Liver (tissue), 9 donors: ENCODE measurements around the gene RAD1. TPM values are rescaled to one million over a fixed set of nuclear protein-coding genes. Genes with fewer than 3 reads are reported as not detected.
A peak's percentile ranks its signal among the peaks of the same experiment; 100 is the strongest.

Experiments used
- DNase-seq: peaks from one replicate; pipeline ENCODE4 v3.0.0-alpha.2; 2017; ENCODE audit warnings: low spot score
- H3K27ac ChIP-seq, 2 donors: one replicate each; pipeline ENCODE4 v1.7.0; 2013; ENCODE audit warnings: inconsistent platforms in 2 of 2, low read length in 2 of 2, control low read depth in 1 of 2, low read depth in 1 of 2, mild to moderate bottlenecking in 1 of 2
- H3K27me3 ChIP-seq, 4 donors: one replicate each; pipeline versions ENCODE4 v1.6.1 to v1.7.0; 2013; ENCODE audit warnings: low read length in 3 of 4, inconsistent platforms in 1 of 4, mild to moderate bottlenecking in 1 of 4, moderate library complexity in 1 of 4; ENCODE audit not compliant: control insufficient read depth in 4 of 4, insufficient read depth in 4 of 4
- H3K36me3 ChIP-seq, 4 donors: one replicate each; pipeline versions ENCODE4 v1.6.1 to v1.7.0; 2013; ENCODE audit warnings: low read length in 3 of 4, mild to moderate bottlenecking in 3 of 4, low read depth in 1 of 4, moderate library complexity in 1 of 4; ENCODE audit not compliant: control insufficient read depth in 4 of 4, insufficient read depth in 3 of 4
- H3K4me1 ChIP-seq, 4 donors: one replicate each; pipeline versions ENCODE4 v1.6.1 to v1.7.0; 2013; ENCODE audit warnings: low read length in 3 of 4, mild to moderate bottlenecking in 3 of 4, moderate library complexity in 1 of 4; ENCODE audit not compliant: control insufficient read depth in 4 of 4, insufficient read depth in 4 of 4
- H3K4me3 ChIP-seq, 3 donors: one replicate each; pipeline versions ENCODE4 v1.6.1 to v1.7.0; 2013; ENCODE audit warnings: low read length in 3 of 3, control low read depth in 1 of 3, low read depth in 1 of 3, mild to moderate bottlenecking in 1 of 3
- H3K9ac ChIP-seq, 2 donors: one replicate each; pipeline ENCODE4 v1.7.0; 2013; ENCODE audit warnings: low read length in 2 of 2, mild to moderate bottlenecking in 2 of 2, moderate library complexity in 2 of 2, control low read depth in 1 of 2, low read depth in 1 of 2
- H3K9me3 ChIP-seq, 4 donors: one replicate each; pipeline versions ENCODE4 v1.6.1 to v1.7.0; 2013; ENCODE audit warnings: low read length in 3 of 4; ENCODE audit not compliant: control insufficient read depth in 4 of 4
- EGR1 ChIP-seq, 2 donors: IDR thresholded peaks; 2 replicates each; pipeline ENCODE4 v1.6.1; 2016 to 2018; ENCODE audit warnings: antibody characterized with exemption in 2 of 2, low read depth in 2 of 2
- FOXA1 ChIP-seq: IDR thresholded peaks from 2 replicates; pipeline ENCODE4 v1.6.1; 2016; ENCODE audit warnings: antibody characterized with exemption
- FOXA2 ChIP-seq: IDR thresholded peaks from 2 replicates; pipeline ENCODE4 v1.6.1; 2016; ENCODE audit warnings: antibody characterized with exemption
- GABPA ChIP-seq, 2 donors: IDR thresholded peaks in 1 of 2; conservative IDR thresholded peaks in 1 of 2; 2 replicates each; pipeline ENCODE4 v1.6.1; 2016; ENCODE audit warnings: antibody characterized with exemption in 2 of 2, mild to moderate bottlenecking in 1 of 2, moderate library complexity in 1 of 2
- HNF4A ChIP-seq, 2 donors: conservative IDR thresholded peaks; 2 replicates each; pipeline ENCODE4 v1.6.1; 2016; ENCODE audit warnings: antibody characterized with exemption in 2 of 2, mild to moderate bottlenecking in 2 of 2
- HNF4G ChIP-seq: IDR thresholded peaks from 2 replicates; pipeline ENCODE4 v1.6.1; 2016; ENCODE audit warnings: antibody characterized with exemption
- JUND ChIP-seq, 2 donors: IDR thresholded peaks; 2 replicates each; pipeline ENCODE4 v1.6.1; 2016; ENCODE audit warnings: antibody characterized with exemption in 2 of 2
- MAX ChIP-seq: IDR thresholded peaks from 2 replicates; pipeline ENCODE4 v1.6.1; 2016; ENCODE audit warnings: antibody characterized with exemption
- NR2F2 ChIP-seq: IDR thresholded peaks from 2 replicates; pipeline ENCODE4 v1.6.1; 2016; ENCODE audit warnings: antibody characterized with exemption
- RAD21 ChIP-seq, 2 donors: IDR thresholded peaks; 2 replicates each; pipeline ENCODE4 v1.6.1; 2016; ENCODE audit warnings: antibody characterized with exemption in 2 of 2, mild to moderate bottlenecking in 2 of 2
- RXRA ChIP-seq, 2 donors: IDR thresholded peaks; 2 replicates each; pipeline ENCODE4 v1.6.1; 2017 to 2018; ENCODE audit warnings: antibody characterized with exemption in 2 of 2, mild to moderate bottlenecking in 1 of 2
- SP1 ChIP-seq: IDR thresholded peaks from 2 replicates; pipeline ENCODE4 v1.6.1; 2018; ENCODE audit warnings: antibody characterized with exemption, mild to moderate bottlenecking
- YY1 ChIP-seq: IDR thresholded peaks from 2 replicates; pipeline ENCODE4 v1.6.1; 2016; ENCODE audit warnings: antibody characterized with exemption, mild to moderate bottlenecking
- ZBTB33 ChIP-seq: IDR thresholded peaks from 2 replicates; pipeline ENCODE4 v1.6.1; 2016; ENCODE audit warnings: antibody characterized with exemption
- WGBS: extraction: QIAGEN DNeasy Blood & Tissue Kit; methylation state at CpG from one replicate; pipeline ENCODE4 v1.1.7; 2013; 5-methylcytosine and 5-hydroxymethylcytosine counted together
- polyA plus RNA-seq, 2 donors: library from polyadenylated mRNA; stranded (reverse) in 1 of 2; unstranded in 1 of 2; fragments of 200-250 nt in 1 of 2; fragments of >200 nt in 1 of 2; fragmentation: Nextera tagmentation in 1 of 2; extraction: Ambion mirVana in 1 of 2; gene quantifications; one replicate each; pipeline versions ENCODE4 v1.2.1 to v1.2.3, GENCODE V29; 2013 to 2015
- total RNA-seq, 2 donors: library from RNA; depleted of rRNA; stranded (reverse); fragments of >200 nt; gene quantifications; one replicate each; pipeline ENCODE4 v1.2.3, GENCODE V29; 2014
- TF ChIP-seq, protein P1 (sequence below): IDR thresholded peaks from 2 replicates; pipeline ENCODE4 v1.6.1; 2016; ENCODE audit warnings: antibody characterized with exemption, mild to moderate bottlenecking
- TF ChIP-seq, protein P2 (sequence below): fragments of 150-350 bp; IDR thresholded peaks from 2 replicates; pipeline ENCODE4 v1.5.1; 2017; ENCODE audit warnings: improper control_type of control experiment, low read depth, low read length; ENCODE audit not compliant: missing input control
- TF ChIP-seq, protein P3 (sequence below): IDR thresholded peaks from 2 replicates; pipeline ENCODE4 v1.6.1; 2016; ENCODE audit warnings: antibody characterized with exemption
- donor health status: healthy.
- donor health status: healthy.
- donor health status: healthy.
- donor health status: healthy.
- donor health status: healthy.

RAD1 gene
- total and polyA plus RNA-seq, 4 donors = 7.2 to 17.5 (median 9.2) TPM

GRCh38 chr5:34932947-34933346 lies 17.6 kb upstream of the RAD1 start:
- Histone ChIP-seq H3K36me3 (peaks cover 7 to 18% (median 14%) of the 10 kb centered on the region in 4 donors), H3K9me3 (no peaks in the 10 kb centered on the region), H3K9ac (no peak overlapping the region), H3K27ac (no peak overlapping the region), H3K4me3 (no peak overlapping the region), H3K4me1 (peaks cover 0 to 23% (median 9%) of the 10 kb centered on the region in 4 donors), H3K27me3 (no peaks in the 10 kb centered on the region)
- no peak for DNase-seq
- no peak for TF ChIP-seq HNF4G
- TF ChIP-seq, protein P1, sequence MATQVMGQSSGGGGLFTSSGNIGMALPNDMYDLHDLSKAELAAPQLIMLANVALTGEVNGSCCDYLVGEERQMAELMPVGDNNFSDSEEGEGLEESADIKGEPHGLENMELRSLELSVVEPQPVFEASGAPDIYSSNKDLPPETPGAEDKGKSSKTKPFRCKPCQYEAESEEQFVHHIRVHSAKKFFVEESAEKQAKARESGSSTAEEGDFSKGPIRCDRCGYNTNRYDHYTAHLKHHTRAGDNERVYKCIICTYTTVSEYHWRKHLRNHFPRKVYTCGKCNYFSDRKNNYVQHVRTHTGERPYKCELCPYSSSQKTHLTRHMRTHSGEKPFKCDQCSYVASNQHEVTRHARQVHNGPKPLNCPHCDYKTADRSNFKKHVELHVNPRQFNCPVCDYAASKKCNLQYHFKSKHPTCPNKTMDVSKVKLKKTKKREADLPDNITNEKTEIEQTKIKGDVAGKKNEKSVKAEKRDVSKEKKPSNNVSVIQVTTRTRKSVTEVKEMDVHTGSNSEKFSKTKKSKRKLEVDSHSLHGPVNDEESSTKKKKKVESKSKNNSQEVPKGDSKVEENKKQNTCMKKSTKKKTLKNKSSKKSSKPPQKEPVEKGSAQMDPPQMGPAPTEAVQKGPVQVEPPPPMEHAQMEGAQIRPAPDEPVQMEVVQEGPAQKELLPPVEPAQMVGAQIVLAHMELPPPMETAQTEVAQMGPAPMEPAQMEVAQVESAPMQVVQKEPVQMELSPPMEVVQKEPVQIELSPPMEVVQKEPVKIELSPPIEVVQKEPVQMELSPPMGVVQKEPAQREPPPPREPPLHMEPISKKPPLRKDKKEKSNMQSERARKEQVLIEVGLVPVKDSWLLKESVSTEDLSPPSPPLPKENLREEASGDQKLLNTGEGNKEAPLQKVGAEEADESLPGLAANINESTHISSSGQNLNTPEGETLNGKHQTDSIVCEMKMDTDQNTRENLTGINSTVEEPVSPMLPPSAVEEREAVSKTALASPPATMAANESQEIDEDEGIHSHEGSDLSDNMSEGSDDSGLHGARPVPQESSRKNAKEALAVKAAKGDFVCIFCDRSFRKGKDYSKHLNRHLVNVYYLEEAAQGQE = no peak
- whole genome bisulfite sequencing = 95% methylated on average over 2 of the region's 2 CpGs

DNA sequence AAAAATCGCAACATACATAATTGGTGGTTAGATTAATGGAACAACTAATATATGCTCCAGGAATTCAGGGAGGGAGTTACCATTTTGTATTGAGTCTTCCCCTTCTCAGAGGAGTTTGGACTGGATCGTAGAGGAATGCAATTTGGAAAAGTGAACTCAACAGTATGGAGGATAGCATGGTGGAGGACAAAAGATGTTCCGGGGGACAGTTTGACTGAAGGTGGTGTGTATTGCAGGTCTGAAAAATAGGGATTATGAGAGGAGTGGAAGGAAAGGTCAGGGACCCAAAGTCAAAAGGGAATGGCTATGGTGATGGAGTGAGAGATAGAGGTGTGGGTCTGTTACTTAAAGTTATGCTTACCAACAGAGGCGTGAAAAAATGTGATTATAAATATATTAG lies 15.6 kb upstream of the RAD1 start:
- Histone ChIP-seq H3K4me3 (peak overlapping the region; percentile 92 to 96 (median 93)), H3K9me3 (no peaks in the 10 kb centered on the region), H3K4me1 (peaks cover 0 to 23% (median 9%) of the 10 kb centered on the region in 4 donors), H3K27ac (no peak overlapping the region), H3K9ac (peak overlapping the region in 1 of 2 donors; percentile 50), H3K27me3 (no peaks in the 10 kb centered on the region), H3K36me3 (peaks cover 3 to 12% (median 6%) of the 10 kb centered on the region in 4 donors)
- TF ChIP-seq, protein P2, sequence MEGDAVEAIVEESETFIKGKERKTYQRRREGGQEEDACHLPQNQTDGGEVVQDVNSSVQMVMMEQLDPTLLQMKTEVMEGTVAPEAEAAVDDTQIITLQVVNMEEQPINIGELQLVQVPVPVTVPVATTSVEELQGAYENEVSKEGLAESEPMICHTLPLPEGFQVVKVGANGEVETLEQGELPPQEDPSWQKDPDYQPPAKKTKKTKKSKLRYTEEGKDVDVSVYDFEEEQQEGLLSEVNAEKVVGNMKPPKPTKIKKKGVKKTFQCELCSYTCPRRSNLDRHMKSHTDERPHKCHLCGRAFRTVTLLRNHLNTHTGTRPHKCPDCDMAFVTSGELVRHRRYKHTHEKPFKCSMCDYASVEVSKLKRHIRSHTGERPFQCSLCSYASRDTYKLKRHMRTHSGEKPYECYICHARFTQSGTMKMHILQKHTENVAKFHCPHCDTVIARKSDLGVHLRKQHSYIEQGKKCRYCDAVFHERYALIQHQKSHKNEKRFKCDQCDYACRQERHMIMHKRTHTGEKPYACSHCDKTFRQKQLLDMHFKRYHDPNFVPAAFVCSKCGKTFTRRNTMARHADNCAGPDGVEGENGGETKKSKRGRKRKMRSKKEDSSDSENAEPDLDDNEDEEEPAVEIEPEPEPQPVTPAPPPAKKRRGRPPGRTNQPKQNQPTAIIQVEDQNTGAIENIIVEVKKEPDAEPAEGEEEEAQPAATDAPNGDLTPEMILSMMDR = no peak
- TF ChIP-seq YY1 (no peak), SP1 (no peak), GABPA (IDR thresholded peaks at IDR 0.05 in 1 of 2, conservative IDR thresholded peaks at IDR 0.05 in 1 of 2) (no peak), NR2F2 (no peak), FOXA2 (no peak), HNF4G (no peak), ZBTB33 (no peak), RXRA (IDR thresholded peaks at IDR 0.05) (no peak), EGR1 (IDR thresholded peaks at IDR 0.05; ENCODE audit: low read depth in 2 of 2) (no peak), RAD21 (IDR thresholded peaks at IDR 0.05) (no peak), HNF4A (conservative IDR thresholded peaks at IDR 0.05) (no peak), FOXA1 (no peak), MAX (no peak), JUND (IDR thresholded peaks at IDR 0.05) (no peak)
- TF ChIP-seq, protein P3, sequence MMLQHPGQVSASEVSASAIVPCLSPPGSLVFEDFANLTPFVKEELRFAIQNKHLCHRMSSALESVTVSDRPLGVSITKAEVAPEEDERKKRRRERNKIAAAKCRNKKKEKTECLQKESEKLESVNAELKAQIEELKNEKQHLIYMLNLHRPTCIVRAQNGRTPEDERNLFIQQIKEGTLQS = no peak
- TF ChIP-seq, protein P1 = no peak
- no peak for DNase-seq
- 78% methylated on average over 4 of the region's 4 CpGs for WGBS
